Epithelial cell of prostate (primary cell): ENCODE results near the gene PDF.
A peak's percentile ranks its signal among the peaks of the same experiment; 100 is the strongest.

ENCODE experiments used
- DNase-seq: peaks from one replicate; pipeline ENCODE4 v3.0.0-alpha.2; 2011; ENCODE audit warnings: low read depth, low spot score
- H3K27ac ChIP-seq: fragments of 450-650 bp; 2 replicates; pipeline ENCODE4 v1.5.1; 2017; ENCODE audit warnings: mild to moderate bottlenecking

PDF gene

DNA sequence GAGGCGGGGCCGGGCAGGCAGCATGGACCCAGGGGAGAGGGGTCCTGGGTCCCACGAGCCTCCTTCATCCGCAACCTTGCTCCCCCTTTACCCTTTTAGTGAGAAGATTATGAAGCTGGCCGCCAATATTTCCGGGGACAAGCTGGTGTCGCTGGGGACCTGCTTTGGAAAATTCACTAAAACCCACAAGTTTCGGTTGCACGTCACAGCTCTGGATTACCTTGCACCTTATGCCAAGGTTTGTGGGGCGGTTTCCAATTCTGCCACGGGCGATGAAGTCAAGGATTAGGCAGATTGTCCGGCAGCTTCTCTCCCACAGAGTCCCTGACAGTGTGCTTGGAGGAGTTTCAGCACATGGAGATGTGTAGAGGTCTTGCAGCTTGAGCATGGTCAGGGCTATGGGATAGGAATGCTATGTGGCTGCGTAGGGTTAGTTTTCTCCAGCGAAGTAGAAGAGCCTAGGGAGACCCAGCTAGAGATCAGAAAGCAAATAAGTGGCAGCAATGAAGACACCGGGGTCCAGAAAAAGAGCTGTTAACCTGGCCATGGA lies 9.8 kb upstream of the PDF start:
- peak overlapping the region; percentile 88 for H3K27ac ChIP-seq
- DNase-seq = no peak

DNA sequence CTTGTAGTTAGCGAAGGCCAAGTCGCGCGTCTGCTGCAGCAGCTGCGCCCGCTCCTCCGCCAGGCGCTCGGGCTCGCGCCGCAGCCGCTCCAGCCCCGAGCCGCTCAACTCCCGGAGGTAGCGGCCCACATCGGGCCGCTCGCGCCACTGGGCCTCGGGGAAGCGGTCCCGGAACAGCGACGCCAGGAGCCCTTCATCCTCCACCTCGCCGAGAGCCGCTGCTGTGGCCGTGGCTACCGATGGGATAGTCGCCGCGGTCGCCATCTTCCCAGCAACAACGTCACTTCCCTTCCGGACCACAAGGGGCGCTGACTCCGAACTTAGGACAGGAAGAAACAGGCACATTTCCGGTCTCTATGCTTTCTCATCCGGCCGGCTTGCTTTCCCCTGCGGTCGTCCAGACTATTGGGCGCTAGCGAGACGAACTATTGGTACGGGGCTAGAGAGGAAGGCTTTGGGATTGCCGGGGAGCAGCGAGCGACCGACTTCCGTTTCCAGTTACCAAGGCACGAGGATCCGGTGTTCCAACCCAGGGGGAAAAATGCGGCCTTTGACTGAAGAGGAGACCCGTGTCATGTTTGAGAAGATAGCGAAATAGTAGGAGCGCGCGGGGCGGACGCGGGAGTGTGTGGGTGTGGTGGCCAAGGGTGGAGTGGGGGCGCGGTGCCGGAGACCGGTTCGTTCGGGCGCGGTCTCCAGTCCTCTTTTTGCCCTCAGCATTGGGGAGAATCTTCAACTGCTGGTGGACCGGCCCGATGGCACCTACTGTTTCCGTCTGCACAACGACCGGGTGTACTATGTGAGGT lies 9.1 kb upstream of the PDF start, which contains the start of the genes COG8 and NIP7:
TSS of gene COG8 (minus strand) at position 276 of the 806 bp plus-strand sequence. CDS start at position 264, 12 bp downstream.
TSS of gene NIP7 (plus strand) at position 484 of the 806 bp plus-strand sequence. CDS start at position 542, 58 bp downstream.
- peak; percentile 89 for DNase-seq
- peak within 1 kb of the TSS; percentile 88 for H3K27ac ChIP-seq

DNA sequence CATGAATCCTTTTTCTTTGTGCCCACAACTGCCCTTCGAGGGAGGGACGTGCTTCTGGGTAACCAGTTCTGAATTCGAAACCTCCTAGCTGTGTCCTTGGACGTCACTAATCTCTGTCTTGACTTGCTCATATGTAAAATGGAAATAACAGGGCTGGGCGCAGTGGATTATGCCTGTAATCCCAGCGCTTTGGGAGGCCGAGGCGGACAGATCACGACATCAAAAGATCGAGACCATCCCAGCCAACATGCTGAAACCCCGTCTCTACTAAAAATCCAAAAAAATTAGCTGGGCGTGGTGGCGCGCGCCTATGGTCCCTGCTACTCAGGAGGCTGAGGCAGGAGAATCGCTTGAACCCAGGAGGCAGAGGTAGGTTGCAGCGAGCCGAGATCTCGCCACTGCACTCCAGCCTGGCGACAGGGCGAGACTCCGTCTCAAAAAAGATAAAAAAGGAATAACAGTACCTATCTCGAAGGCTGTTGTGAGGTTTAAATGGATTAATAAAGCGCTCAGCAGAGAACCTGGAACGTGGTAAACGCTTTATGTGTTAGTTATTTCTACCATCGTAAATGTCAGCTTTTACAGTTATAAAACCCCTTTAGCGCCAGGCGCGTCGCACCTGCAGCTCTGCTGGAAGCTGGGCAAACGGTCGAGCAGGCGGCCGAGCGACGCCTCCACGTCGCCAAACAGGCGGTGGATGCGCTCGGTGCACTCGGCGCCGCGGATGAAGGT lies 8.3 kb upstream of the PDF start:
- no peak for DNase-seq
- peak overlapping the region; percentile 88 for H3K27ac ChIP-seq

DNA sequence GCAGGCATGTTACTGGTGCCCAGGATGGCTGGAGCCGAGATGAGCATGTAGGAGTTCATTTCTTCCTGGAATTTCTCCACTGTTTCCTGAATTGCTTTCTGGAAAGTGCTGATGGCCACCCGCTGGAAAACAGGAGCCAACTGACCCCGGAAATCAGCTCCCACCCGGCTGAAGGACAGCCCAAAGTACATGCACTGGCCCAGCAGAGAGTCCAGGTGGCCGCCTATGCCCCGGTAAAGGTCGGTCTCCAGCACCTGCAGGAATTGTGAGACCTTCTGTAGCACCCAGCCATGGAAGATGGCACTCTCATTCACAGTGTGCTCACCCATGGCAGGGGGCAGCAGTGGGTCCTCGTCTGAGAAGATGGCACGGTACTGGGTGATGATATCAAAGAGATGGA lies 4.3 kb upstream of the PDF start:
- H3K27ac ChIP-seq = no peak overlapping the region
- no peak for DNase-seq

DNA sequence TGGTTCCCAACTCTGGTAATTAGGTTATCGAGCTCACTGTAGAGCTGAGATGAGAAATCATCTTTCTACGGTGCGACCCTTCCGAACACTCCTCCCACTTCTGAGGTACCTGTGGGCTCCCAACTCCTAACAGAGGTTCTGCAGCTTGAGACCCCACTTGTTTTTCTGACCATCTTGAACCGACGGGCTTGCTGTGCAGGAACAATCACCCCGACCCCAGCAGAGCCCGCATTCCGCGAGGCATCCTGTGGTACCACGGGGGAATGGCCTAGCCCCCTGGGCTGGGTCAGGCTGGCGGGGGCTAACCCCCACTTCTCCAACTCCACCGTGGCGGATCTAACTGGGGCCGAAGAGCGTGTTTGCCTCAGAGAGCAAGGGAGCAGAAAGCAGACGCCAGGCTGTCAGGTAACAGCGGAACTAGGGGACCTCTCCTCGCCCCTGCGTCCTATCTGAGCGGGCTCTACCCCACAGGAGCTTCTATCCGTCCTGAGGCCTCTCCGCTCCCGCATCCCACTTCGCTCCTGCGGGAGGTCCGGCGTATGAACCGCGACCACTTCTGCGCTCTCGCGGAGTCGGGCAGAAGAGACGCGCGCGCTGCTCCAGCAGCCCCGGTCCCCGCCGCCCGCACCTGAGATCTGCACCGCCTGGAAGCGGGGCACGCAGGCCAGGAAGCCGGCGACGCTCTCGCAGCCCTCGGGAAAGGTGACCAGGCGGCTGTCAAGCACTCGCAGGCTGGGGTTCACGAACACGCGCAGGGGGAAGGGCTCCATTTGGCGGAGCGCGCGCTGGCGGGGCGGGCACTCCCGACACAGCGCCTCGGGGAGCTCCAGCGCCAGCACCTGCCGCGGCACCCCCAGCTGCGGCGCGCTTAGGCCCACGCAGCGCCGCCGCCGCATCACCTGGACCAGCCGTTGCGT lies 761 bp downstream of the PDF start:
- no peak for DNase-seq
- peak overlapping the region; percentile 85 for H3K27ac ChIP-seq

DNA sequence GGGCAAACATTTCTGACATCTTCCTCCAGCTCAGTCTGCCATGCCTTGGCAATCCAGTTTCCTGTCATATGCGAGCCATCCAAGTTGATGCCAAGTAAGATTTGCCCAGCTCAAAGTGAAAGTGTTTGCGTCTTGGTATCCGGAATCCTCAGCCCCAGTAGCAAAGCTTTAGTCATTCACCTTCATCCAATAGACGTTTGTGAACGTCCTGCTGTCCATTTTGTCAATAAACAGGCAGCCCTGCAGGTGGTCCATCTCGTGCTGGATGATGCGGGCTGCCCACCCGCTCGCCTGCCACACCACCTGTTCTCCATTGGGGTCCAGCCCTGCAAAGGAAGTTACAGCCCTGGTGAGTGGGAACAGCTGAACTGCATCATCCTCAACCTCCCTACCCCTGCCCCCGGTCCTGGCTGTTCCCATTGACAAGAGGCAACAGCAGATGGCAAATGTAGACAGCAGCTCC lies 1.5 kb downstream of the PDF start:
- peak overlapping the region; percentile 85 for H3K27ac ChIP-seq
- no peak for DNase-seq

DNA sequence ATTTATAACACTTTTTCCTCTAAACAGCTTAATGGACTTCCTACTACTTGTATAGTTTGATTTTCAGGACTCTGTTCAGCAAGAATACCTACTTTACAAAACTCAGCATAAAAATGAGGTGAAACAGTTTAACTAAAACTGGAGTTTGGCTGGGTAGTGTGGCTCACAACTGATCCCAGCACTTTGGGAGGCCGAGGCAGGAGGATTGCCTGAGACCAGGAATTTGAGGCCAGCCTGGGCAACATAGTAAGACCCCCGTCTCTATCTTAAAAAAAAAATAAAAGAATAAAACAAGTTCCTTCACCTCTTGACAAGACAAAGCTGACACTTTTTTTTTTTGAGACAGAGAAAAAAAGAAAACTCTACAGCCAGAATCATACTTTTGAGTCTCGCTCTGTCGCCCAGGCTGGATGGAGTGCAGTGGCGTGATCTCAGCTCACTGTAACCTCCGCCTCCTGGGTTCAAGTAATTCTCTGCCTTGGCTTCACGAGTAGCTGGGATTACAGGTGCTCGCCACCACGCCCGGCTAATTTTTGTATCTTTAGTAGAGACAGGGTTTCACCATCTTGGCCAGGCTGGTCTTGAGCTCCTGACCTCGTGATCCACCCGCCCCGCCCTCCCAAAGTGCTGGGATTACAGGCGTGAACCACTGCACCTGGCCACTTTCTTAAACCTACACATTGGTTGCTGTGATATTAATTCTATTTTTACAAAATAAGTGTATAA lies 2.6 kb downstream of the PDF start:
- H3K27ac ChIP-seq = no peak overlapping the region

DNA sequence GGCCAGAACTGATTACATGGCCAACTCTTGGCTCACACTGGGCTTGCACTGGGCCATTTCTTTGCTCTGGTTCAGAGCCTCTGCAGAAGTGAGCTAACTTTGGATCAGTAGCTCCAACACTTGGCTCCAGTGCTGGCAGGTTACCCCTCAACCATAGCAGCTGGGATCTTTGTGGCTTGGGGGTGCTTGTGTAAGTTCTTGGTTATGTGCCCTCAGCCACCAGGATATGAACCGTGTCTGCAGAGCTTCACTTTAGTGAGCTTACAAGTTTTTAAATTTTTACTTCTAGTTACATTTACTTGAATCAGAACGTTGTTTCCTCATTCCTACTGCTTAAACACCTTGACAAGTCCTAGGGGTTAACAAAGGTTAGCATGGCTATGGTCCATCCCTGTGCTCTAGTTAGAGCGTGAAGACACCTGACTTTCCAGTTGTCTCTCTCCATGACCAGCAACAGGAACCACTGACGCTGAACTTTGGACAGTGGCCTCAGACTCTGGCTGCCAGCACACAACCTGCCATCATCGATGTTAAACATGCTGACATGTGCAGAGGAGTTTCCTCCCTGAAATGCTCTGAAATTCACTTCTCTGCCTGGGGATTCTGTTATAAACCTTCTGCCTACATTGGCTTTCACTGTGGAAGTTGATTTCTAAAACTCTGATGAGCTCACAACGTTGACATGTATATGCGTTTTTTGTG lies 4.1 kb downstream of the PDF start:
- no peak for DNase-seq
- peak overlapping the region; percentile 12 for H3K27ac ChIP-seq

More for the DNA sequence above, 2.6 kb downstream of the PDF start:
- DNase-seq = no peak

DNA sequence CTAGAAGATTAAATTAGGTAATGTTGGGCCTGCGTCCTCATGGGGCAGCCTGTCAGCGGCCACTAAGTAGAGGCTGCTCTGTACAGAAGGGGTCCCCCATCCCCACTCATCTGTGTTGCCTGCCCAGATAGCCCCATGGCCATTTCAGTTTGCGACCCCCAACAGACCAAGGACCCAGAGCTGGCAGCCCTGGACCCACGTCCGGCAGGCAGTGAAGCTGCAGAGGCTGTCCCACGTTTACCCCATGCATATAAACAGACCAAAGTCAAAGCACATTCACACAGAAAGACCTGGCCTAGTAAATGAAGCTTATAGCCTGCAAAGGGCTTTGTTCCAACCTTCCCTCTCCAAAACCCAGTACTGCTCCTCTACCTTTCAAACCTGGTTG lies 4.6 kb downstream of the PDF start:
- DNase-seq = no peak
- H3K27ac ChIP-seq = peak overlapping the region; percentile 12

DNA sequence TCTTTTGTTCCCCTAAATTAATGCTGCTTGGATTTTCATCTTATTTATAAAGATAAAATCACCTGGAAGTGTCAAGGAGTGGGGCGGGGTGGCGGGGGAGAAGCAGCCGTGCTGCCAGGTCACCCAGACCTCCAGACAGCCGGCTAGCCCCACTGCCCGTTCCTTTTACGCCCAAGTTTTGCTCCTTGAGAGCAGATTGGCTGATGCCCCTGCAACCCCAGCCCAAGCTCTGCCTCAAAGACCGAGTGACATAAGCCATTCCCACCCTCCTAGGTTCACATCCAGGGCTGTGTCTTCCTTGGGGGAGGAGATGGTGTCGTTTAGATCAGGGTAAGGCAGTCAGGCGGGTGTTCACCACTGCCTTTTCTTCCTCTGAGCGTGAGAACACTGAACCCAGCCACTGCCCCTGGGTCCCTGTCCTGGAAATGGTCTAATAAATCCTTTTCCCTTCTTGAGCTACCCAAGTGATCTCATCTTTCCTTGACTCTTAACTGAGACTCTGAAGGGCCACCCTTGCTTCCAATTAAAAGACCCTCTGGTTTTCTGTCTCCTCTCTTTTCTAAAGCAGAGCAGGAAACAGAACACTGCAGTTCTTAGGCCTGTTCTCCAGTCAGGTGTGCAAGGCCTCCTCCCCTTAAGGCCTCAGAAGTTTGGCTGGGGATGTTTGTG lies 5.7 kb downstream of the PDF start:
- no peak overlapping the region for H3K27ac ChIP-seq
- no peak for DNase-seq

DNA sequence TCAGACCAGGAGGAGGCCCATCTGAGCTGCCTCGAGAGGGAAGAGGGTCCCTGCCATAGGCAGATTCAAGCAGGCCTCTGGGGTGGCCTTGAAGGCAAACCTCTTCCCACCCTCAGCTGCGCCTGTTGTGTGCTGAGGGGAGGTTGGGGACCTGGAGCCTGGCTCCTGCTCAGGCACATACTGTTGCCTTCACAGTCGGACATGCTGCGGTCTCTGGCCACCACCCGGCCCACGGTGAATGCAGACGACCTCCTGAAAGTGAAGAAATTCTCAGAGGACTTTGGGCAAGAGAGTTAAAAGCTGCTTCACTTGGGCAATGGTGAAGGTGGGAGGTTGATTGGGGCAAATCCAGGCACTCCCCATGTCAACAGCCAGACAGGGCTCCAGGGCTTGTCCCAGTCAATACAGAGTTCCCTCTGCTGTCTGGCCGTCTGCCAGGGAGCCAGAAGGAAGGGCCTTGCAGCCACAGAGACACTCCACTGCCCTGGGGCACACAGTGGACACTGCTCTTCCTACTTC lies 6.3 kb downstream of the PDF start:
- H3K27ac ChIP-seq = no peak overlapping the region
- DNase-seq = no peak

DNA sequence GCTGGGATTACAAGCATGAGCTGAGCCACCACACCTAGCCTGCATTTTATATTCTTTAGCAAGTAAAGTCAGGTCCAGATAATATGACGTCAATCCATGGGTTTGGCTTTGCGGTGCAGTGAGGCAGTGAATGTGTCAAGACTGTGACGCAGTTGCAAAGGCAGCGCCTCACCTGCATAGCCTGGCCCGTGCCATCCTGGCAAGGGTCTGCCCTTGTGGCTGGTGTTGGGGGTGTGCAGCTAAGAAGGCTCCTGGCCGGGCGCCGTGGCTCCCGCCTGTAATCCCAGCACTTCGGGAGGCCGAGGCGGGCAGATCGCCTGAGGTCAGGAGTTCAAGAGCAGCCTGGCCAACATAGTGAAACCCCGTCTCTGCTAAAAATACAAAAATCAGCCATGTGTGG lies 7.0 kb downstream of the PDF start:
- no peak overlapping the region for H3K27ac ChIP-seq
- no peak for DNase-seq

DNA sequence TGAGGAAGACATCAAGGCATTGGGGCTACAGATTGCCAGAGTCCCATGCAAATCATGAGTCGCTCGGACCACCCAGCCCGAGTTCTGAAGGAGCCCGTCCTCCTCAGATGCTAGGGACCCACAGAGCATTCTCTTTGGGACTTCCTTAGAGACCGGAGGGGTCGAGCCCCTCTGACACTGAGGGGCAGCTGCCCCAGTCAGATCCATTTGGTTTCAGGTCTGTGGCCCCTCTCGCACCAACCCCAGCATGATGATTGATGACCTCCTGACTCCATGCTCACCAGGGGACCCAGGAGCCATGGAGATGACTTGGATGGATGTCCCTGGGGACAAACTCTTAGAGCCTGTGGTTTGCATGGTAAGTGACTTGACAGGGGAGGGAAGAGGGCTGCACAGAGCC lies 8.0 kb downstream of the PDF start:
- no peak for DNase-seq
- no peak overlapping the region for H3K27ac ChIP-seq

DNA sequence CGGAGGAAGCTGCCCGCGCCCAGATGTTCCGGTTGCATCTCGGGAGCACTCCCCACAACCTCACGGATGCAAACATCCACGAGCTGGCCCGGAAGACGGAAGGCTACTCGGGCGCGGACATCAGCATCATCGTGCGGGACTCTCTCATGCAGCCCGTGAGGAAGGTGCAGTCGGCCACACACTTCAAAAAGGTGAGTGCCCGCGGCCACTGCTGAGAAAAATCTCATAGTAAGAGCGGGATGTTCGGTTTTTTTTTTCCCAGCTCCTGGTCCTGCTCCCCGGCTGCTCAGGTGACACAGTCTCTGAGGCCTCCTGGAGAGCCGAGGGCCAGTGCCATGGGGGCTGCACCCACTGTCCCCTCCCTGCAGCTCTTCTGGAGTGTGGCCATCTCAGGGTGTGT lies 9.3 kb downstream of the PDF start:
- no peak for DNase-seq
- no peak overlapping the region for H3K27ac ChIP-seq

DNA sequence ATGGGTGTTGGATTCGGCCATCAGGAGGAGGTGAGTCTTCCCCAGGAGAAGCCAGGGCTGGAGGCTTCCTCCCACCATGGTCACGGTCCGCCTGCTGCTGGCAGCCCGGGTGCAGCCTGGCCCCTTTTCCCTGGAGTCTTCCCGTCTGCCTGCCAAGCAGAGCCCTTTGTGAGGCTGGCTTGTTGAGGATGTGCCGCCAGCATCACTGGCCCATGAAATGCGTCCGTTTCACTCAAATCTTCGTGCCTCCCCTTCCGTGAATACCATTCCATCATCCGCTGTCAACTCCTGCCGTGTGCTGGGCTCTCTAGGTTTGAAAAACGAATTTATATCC lies 9.7 kb downstream of the PDF start:
- no peak for DNase-seq
- H3K27ac ChIP-seq = no peak overlapping the region

DNA sequence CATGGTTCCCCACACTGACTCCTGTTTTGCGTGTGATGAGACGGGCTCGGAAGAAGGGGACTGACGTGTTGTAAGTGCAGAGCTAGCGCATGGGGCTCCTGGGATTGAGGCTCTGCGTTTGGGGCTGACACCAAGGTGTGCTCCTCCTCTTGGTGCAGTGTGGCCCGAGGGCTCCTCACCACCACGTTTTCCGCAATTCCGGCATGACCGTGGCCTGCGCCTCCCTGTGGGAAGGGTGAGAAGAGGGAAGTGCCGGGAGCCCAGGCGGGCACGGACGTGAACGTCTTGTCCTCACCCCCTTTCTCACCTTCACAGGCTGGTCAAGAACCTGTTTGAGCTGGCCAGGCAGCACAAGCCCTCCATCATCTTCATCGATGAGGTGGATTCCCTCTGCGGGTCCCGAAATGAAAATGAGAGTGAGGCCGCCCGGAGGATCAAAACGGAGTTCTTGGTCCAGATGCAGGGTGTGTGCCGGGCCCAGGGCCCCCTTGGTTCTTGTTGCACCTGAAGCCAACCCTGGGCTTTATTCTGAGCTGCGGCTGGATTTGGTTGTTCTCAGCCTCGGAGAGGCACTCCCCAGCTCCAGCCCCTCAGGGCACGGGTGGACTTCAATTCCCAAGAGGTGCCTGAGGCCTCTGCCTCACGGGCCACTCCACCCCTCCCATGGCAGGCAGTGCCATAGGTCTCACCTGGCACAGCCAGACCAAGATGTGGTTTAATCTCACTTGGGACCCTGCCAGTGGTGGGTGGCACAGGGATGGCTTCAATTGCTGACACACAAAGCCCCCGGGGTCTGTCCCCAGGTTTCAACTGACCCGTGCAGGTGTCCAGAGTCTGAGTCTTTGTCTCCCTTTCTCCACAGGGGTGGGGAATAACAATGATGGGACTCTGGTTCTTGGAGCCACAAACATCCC lies 10.3 kb downstream of the PDF start:
- DNase-seq = no peak
- H3K27ac ChIP-seq = no peak overlapping the region

DNA sequence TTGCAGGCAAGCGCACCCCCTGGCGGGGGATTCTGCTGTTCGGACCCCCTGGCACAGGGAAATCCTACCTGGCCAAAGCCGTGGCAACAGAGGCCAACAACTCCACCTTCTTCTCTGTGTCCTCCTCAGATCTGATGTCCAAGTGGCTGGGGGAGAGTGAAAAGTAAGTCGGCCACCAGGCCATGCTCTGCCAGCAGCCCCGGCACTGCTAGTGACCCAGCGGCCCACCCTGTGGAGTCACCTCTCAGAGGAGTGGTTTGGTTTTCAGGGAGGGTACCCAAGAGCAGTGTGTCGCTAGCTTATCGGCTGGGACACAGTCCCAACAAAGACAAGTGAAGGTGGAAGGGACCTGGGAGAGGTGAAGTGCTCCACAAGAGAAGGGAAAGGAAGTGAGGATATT lies 11.0 kb downstream of the PDF start:
- no peak overlapping the region for H3K27ac ChIP-seq
- no peak for DNase-seq
